Mesangial cell (primary cell): Measurements from ENCODE around the gene GLMP. TPM values are rescaled to one million over a fixed set of nuclear protein-coding genes. Genes with fewer than 3 reads are reported as not detected.

Source experiments
- total RNA-seq: library from RNA; depleted of rRNA; stranded (reverse); fragments of >200 nt; gene quantifications from 2 replicates; pipeline ENCODE4 v1.2.3, GENCODE V29; 2015

Gene GLMP, protein sequence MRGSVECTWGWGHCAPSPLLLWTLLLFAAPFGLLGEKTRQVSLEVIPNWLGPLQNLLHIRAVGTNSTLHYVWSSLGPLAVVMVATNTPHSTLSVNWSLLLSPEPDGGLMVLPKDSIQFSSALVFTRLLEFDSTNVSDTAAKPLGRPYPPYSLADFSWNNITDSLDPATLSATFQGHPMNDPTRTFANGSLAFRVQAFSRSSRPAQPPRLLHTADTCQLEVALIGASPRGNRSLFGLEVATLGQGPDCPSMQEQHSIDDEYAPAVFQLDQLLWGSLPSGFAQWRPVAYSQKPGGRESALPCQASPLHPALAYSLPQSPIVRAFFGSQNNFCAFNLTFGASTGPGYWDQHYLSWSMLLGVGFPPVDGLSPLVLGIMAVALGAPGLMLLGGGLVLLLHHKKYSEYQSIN
- 76.4 and 179 TPM in 2 replicates for total RNA-seq

GRCh38 chr1:156295391-156295947 is at the start of gene GLMP:
TSS of gene GLMP (minus strand) at chr1:156295679. CDS start at chr1:156295645, 34 bp downstream.

DNA sequence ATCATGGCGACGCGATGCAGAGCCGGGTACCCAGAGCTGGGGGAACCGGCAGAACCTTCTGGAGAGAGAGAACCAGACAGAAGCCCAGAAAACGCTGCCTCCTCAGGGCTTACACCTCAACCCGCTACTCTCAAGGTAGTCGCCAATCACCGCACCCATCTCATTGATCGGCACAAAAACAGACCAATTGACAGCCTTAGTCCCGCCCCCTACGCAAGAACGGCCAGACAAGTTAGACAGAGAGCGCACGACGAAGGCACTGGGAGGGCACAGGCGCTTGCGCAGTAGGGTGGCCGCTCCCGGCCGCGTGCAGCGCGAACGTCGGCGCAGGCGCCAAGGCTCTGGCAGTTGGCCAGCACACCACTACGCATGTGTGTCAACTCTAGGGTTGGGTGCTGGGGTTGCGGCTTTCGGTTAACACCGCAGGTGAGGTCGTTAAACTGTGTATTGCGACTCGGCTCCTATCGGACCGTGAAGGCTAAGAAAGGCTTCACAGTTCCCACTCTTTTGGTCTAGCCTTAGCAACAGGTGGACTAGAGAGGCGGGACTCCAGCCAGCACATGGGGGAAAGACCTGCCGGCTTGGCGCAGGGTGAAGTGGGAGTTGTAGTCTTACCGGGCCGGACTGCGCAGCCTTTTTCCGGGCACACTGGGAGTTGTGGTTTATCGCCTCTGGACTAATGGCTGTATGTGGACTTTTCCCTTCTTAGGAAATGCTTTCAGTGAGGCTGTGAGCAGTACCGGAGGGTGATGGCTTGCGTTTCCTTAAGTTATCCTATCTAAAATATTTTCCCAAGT is 42.9 kb upstream of the GLMP start, which contains the start of the genes CCT3 and TSACC:
TSS of gene CCT3 (minus strand) at position 113 of the 797 bp plus-strand sequence. CDS start at position 5, 108 bp downstream.
TSS of gene TSACC (plus strand) at position 347 of the 797 bp plus-strand sequence. CDS start 1,232 bp downstream, outside the sequence.

DNA sequence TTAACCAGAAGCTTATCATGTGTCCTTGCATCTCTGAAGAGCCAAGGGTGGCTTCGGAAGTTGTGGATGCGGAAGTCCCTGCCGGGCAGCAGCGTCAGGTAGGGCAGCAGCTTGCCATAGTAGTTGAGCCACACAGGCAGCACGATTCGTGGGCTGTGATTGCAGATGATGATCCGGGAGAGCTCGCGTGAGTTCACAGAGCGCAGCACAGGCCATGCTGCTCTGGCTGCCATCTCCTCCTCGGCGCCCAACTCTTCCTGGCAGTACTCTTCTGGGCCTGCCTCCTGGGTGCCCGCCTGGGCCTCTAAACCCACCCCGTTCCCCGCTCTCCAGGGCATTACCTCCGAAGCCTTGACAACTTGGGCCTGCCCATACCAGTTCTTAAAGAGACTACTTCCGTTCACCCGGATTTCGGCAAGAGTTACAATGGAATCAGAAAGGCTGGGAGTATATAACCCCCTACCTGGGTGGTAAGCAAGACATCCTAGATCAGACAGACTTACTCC is 3.4 kb upstream of the GLMP start, which contains the start of gene VHLL:
TSS of gene VHLL (minus strand) at position 456 of the 506 bp plus-strand sequence. CDS start at position 338, 118 bp downstream.

GRCh38 chr1:156284112-156284511 is 11.4 kb downstream of the GLMP start, which contains the start of gene TMEM79:
TSS of gene TMEM79 (plus strand) at chr1:156284325. CDS start at chr1:156285227, 902 bp downstream.

DNA sequence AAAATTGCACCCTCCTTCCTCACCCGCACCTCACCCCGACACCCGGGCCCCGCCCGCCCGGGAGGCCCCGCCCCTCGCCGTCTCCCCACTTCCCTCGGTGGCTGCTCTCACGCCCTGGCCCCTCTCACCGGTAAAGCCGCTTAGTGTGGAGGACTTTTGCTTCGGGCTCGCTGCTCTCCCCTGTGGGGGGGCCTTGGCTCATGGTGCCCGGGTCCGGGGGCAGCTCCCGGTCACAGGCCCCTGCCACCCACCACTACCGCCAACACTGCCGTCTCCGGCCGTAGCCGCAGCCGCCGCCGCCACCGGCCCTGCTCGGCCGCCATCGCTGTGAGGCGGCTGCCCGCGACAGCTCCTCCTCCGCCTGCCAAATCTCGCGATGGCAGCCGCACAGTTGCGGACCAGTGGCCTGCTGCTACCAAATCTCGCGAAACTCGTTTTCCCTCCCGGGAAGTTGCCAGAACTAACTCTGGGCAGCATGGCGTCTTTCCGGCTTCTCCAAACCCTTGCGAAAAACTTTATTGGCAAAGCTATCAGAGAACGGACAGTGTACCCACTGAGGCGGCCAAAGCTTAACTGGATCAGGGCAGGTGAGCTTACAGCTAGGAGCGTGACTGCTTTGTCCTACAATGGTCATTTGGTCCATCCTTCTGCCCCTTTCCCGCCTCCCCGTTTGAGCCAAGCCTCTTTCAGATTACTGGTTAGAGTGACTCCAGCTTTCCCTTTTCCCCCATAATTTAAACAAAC is 12.8 kb downstream of the GLMP start, which contains the start of gene SMG5:
TSS of gene SMG5 (minus strand) at position 347 of the 744 bp plus-strand sequence. CDS start at position 202, 145 bp downstream.

GRCh38 chr1:156247460-156248322 is 47.8 kb downstream of the GLMP start, which contains the start of gene PAQR6:
TSS of gene PAQR6 (minus strand) at chr1:156248056. CDS start at chr1:156246731, 1,325 bp downstream.

Other genes starting within 250 kb of the GLMP start
- gene UBQLN4, start 241.9 kb downstream of the GLMP start, total RNA-seq = 22.8 and 27.9 TPM in 2 replicates
- 79.5 and 116 TPM in 2 replicates for gene LAMTOR2, start 240.9 kb downstream of the GLMP start, total RNA-seq
- 0.89 and 1.3 TPM in 2 replicates for gene RAB25, start 234.5 kb downstream of the GLMP start, total RNA-seq
- 15.6 and 23.7 TPM in 2 replicates for gene MEX3A, start 213.2 kb downstream of the GLMP start, total RNA-seq
- 315 and 512 TPM in 2 replicates for gene LMNA, start 181.0 kb downstream of the GLMP start, total RNA-seq
- gene SEMA4A, start 142.1 kb downstream of the GLMP start, total RNA-seq = 0.49 and 2.4 TPM in 2 replicates
- gene SLC25A44, start 101.6 kb downstream of the GLMP start, total RNA-seq = 15.2 and 17.6 TPM in 2 replicates
- 70.9 and 77.5 TPM in 2 replicates for gene PMF1, start 82.7 kb downstream of the GLMP start, total RNA-seq
- 0.51 TPM in 1 of 2 replicates, not detected in the other for gene BGLAP, start 53.5 kb downstream of the GLMP start, total RNA-seq
- gene PAQR6, start 47.6 kb downstream of the GLMP start, total RNA-seq = 0.49 and 1.0 TPM in 2 replicates
- gene SMG5, start 12.9 kb downstream of the GLMP start, total RNA-seq = 54.9 and 59.6 TPM in 2 replicates
- gene TMEM79, start 11.4 kb downstream of the GLMP start, total RNA-seq = 1.8 and 2.0 TPM in 2 replicates
- not detected in 2 replicates for gene VHLL, start 3.6 kb upstream of the GLMP start, total RNA-seq
- gene CCT3, start 42.6 kb upstream of the GLMP start, total RNA-seq = 315 and 547 TPM in 2 replicates
- gene TSACC, start 42.8 kb upstream of the GLMP start, total RNA-seq = 0.76 TPM in 1 of 2 replicates, not detected in the other
- not detected in 2 replicates for gene RHBG, start 73.5 kb upstream of the GLMP start, total RNA-seq
- gene MEF2D, start 205.1 kb upstream of the GLMP start, total RNA-seq = 16.5 and 30.7 TPM in 2 replicates